Endothelial cell (in vitro differentiated cells): ENCODE data around the gene ZSWIM4. TPM values are rescaled to one million over a fixed set of nuclear protein-coding genes. Genes with fewer than 3 reads are reported as not detected.
"Not testable (repeated sequence)": the region's sequence is repeated elsewhere in the genome, so short reads cannot be mapped to it uniquely, and the experiment has no call there.

ENCODE experiments used
- DNase-seq: peaks from one replicate; pipeline ENCODE4 v3.0.0; 2021; ENCODE audit warnings: low spot score
- H3K27ac Mint-ChIP-seq: one replicate; pipeline ENCODE4 v1.8.0; 2021; ENCODE audit warnings: mixed read lengths, inconsistent platforms; ENCODE audit not compliant: unreplicated experiment
- H3K27me3 Mint-ChIP-seq: one replicate; pipeline ENCODE4 v1.8.0; 2021; ENCODE audit warnings: mild to moderate bottlenecking, moderate library complexity, mixed read lengths, inconsistent platforms; ENCODE audit not compliant: unreplicated experiment
- H3K36me3 Mint-ChIP-seq: one replicate; pipeline ENCODE4 v1.8.0; 2021; ENCODE audit warnings: mild to moderate bottlenecking, low read depth, mixed read lengths, inconsistent platforms; ENCODE audit not compliant: unreplicated experiment
- H3K4me1 Mint-ChIP-seq: one replicate; pipeline ENCODE4 v1.8.0; 2021; ENCODE audit warnings: mild to moderate bottlenecking, mixed read lengths, inconsistent platforms; ENCODE audit not compliant: unreplicated experiment
- H3K4me3 Mint-ChIP-seq: one replicate; pipeline ENCODE4 v1.8.0; 2021; ENCODE audit warnings: mild to moderate bottlenecking, mixed read lengths, inconsistent platforms; ENCODE audit not compliant: unreplicated experiment
- H3K9me3 Mint-ChIP-seq: one replicate; pipeline ENCODE4 v1.8.0; 2021; ENCODE audit warnings: mixed read lengths, inconsistent platforms; ENCODE audit not compliant: unreplicated experiment
- total RNA-seq: library from RNA; stranded (reverse); fragmentation: NEBNext Ultra II Directional; extraction: Animal tissue kit (Norgen Biotek cat#: 25700); gene quantifications from one replicate; pipeline ENCODE4 v1.2.1, GENCODE V29; 2021; ENCODE audit not compliant: unreplicated experiment
- TF ChIP-seq, protein P1 (sequence below): fragments of 200-600 bp; sonication (generic); IDR thresholded peaks from one replicate; pipeline ENCODE4 v1.5.0; 2021; ENCODE audit warnings: antibody characterized with exemption; ENCODE audit not compliant: unreplicated experiment

Gene ZSWIM4
- total RNA-seq, 1 donor from 2014 or later = 43.7 TPM

DNA sequence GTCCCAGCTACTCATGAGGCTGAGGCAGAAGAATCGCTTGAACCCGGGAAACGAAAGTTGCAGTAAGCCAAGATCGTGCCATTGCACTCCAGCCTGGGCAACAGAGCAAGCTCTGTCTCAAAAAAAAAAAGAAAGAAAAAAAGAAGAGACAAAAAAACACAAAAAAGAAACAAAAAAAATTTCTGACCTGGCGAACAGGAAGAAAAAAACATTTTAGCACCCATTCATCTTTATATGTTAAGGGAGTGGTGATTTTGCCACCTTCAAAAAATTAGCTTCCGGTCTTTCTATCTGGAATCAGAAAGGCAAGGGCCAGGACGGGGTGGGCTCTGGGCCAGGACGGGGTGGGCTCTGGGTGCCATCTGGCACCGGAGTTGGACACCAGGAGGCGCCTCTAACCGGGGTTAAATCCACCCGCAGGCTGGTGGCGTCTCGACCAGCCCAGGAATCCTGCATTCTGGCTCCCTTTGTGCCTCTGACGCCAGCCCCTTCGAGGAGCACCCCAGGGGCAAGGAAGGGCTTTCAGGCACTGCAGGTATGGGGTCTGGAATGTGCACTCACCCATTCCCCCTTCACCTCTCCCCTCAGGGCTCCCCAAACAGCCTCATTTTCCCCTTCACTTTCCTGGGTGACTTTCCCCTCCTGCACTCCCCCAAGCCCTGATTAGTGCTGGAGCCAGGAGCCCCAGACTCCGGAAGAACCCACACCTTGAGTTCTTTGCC is 10.4 kb upstream of the ZSWIM4 start:
- Mint-ChIP-seq H3K36me3 (no peaks in the 10 kb centered on the region), H3K27ac (no peak overlapping the region), H3K4me1 (peaks cover 23% of the 10 kb centered on the region), H3K4me3 (no peak overlapping the region), H3K27me3 (peaks cover 5% of the 10 kb centered on the region), H3K9me3 (no peaks in the 10 kb centered on the region)
- peak; percentile 71 for DNase-seq
- TF ChIP-seq, protein P1, sequence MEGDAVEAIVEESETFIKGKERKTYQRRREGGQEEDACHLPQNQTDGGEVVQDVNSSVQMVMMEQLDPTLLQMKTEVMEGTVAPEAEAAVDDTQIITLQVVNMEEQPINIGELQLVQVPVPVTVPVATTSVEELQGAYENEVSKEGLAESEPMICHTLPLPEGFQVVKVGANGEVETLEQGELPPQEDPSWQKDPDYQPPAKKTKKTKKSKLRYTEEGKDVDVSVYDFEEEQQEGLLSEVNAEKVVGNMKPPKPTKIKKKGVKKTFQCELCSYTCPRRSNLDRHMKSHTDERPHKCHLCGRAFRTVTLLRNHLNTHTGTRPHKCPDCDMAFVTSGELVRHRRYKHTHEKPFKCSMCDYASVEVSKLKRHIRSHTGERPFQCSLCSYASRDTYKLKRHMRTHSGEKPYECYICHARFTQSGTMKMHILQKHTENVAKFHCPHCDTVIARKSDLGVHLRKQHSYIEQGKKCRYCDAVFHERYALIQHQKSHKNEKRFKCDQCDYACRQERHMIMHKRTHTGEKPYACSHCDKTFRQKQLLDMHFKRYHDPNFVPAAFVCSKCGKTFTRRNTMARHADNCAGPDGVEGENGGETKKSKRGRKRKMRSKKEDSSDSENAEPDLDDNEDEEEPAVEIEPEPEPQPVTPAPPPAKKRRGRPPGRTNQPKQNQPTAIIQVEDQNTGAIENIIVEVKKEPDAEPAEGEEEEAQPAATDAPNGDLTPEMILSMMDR = peak; percentile 23

DNA sequence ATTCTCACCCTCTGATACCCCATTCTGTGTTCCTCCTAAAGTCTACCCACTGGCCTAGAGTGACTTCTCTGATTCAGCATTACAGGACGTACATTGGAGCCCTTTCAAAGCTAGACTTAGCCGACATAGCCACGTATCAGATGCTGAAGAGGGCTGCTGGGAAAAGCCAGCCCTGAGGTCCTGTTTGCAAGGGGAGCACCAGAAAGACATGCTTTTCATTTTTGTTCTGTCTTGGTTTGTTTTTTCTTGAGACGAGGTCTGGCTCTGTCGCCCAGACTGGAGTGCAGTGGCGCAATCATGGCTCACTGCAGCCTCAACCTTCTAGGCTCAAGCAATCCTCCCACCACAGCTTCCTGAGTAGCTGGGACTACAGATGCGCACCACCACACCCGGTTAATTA is 6.3 kb upstream of the ZSWIM4 start:
- H3K27me3 Mint-ChIP-seq = no peaks in the 10 kb centered on the region
- H3K9me3 Mint-ChIP-seq = no peaks in the 10 kb centered on the region
- no peaks in the 10 kb centered on the region for H3K36me3 Mint-ChIP-seq
- peaks cover 5% of the 10 kb centered on the region for H3K4me1 Mint-ChIP-seq
- TF ChIP-seq, protein P1 = no peak
- no peak for DNase-seq
- no peak overlapping the region for H3K4me3 Mint-ChIP-seq
- H3K27ac Mint-ChIP-seq = no peak overlapping the region

DNA sequence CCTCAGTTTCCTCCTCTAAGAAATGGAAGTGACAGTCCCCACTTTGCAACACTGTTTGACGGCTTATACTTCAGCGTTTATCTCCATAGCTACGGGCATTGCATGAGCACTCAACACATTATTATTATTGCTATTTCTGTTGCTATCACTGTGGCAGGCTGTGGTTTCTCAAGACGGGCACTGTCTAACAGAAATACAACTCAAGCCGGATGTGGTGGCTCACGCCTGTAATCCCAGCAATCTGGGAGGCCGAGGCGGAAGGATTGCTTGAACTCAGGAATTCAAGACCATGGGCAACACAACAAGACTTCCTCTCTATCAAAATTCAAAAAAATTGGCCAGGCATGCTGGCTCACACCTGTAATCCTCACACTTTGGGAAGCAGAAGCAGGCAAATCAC is 4.9 kb upstream of the ZSWIM4 start:
- H3K9me3 Mint-ChIP-seq = no peaks in the 10 kb centered on the region
- H3K27ac Mint-ChIP-seq = no peak overlapping the region
- peaks cover 3% of the 10 kb centered on the region for H3K27me3 Mint-ChIP-seq
- peaks cover 8% of the 10 kb centered on the region for H3K4me1 Mint-ChIP-seq
- DNase-seq = no peak
- no peaks in the 10 kb centered on the region for H3K36me3 Mint-ChIP-seq
- no peak overlapping the region for H3K4me3 Mint-ChIP-seq
- TF ChIP-seq, protein P1 = no peak

DNA sequence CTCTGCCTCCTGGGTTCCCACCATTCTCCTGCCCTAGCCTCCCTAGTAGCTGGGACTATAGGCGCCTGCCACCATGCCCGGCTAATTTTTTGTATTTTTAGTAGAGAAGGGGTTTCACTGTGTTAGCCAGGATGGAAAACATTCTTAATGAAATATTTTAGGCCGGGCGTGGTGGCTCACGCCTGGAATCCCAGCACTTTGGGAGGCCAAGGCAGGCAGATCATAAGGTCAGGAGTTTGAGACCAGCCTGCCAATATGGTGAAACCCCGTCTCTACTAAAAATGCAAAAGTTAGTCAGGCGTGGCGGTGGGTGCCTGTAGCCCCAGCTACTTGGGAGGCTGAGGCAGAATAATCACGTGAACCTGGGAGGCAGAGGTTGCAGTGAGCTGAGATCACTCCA is 1.9 kb upstream of the ZSWIM4 start:
- peaks cover 18% of the 10 kb centered on the region for H3K4me1 Mint-ChIP-seq
- H3K4me3 Mint-ChIP-seq, H3K36me3 Mint-ChIP-seq, H3K9me3 Mint-ChIP-seq, H3K27me3 Mint-ChIP-seq, DNase-seq, H3K27ac Mint-ChIP-seq: not testable (repeated sequence)

DNA sequence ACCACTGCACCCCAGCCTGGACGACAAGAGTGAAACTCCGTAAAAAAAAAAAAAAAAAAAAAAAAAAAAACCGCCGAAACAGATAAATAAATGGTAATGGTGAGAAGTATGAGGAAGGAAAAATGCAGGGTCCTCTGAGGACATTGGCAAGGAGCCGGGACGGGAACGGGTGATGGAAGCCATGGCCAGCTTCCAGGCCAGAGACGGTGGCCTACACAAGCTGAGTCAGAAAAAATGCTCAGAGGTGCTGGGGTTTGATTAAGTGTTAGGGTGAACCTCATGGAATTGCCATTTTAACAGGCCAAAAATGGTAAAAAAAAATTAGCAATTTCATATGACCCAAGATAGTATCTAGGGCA is 866 bp upstream of the ZSWIM4 start:
- DNase-seq = no peak
- Mint-ChIP-seq H3K36me3 (no peaks in the 10 kb centered on the region), H3K9me3 (no peaks in the 10 kb centered on the region), H3K4me1 (peaks cover 18% of the 10 kb centered on the region), H3K4me3 (peak overlapping the region; percentile 96), H3K27me3 (peaks cover 5% of the 10 kb centered on the region), H3K27ac (peak overlapping the region; percentile 62)
- TF ChIP-seq, protein P1 = no peak
